ENCODE data around the gene S100A11.

Gene S100A11

DNA sequence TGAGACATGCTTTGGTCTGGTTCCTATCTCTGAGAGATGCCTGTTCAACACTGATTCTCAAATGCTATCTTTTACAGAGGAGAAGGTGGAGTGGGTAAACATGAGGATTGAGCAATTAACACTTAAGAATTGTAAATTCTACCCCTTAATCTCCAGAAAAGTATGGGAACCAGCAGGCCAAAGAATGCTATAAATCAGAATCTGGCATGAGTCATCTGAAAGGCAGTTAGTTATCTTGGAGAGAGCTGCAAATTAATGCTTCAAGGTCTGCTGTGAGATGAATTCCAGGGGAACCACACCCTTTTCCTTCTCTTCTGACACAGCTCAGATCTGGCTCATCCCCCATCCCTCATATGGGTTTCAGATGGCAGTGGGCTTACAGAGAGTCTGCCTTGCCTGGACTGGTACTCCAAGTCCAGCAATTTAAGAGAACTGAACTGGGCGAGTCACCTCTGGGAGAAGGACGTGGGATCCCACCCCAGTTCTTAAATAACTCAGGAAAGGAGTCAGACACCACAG is 48.3 kb downstream of the S100A11 start:
- Histone ChIP-seq H2BK12ac (ENCODE audit: low read length) (peak overlapping the region; percentile 8), H4K91ac (ENCODE audit: low read depth, low read length) (no peak overlapping the region), H2AK5ac (ENCODE audit: low read length) (no peak overlapping the region), H3K27me3 (ENCODE audit: insufficient read depth, low read length) (no peaks in the 10 kb centered on the region), H2BK120ac (ENCODE audit: insufficient read depth, low read length, poor library complexity) (no peak overlapping the region), H3K27ac (ENCODE audit: low read depth, low read length) (peak overlapping the region; percentile 90), H3K23ac (ENCODE audit: low read length) (no peak overlapping the region), H3K79me2 (ENCODE audit: control insufficient read depth, insufficient read depth, low read length, poor library complexity) (peaks cover 17% of the 10 kb centered on the region), H3K36me3 (ENCODE audit: control insufficient read depth in 1 of 2, insufficient read depth in 2 of 2, low read length in 2 of 2) (peaks cover 2 to 25% of the 10 kb centered on the region in 2 experiments), H3K79me1 (ENCODE audit: low read length) (peaks cover 35% of the 10 kb centered on the region), H3K9me3 (ENCODE audit: insufficient read depth, low read depth, low read length) (peaks cover 2% of the 10 kb centered on the region), H3K4me1 (ENCODE audit: control insufficient read depth in 1 of 2, insufficient read depth in 2 of 2, low read length in 2 of 2) (peaks cover 19 to 27% of the 10 kb centered on the region in 2 experiments), H3K14ac (ENCODE audit: low read length) (no peak overlapping the region), H4K12ac (ENCODE audit: low read depth, low read length) (no peak overlapping the region), H3K9ac (ENCODE audit: low read length) (no peak overlapping the region), H2BK5ac (ENCODE audit: low read depth, low read length, poor library complexity) (peak overlapping the region; percentile 31), H3K4me2 (ENCODE audit: low read length) (peak overlapping the region; percentile 78), H3K18ac (ENCODE audit: low read length) (no peak overlapping the region), H3K4me3 (ENCODE audit: low read depth, low read length) (no peak overlapping the region), H4K8ac (ENCODE audit: low read depth, low read length) (no peak overlapping the region), H3K4ac (ENCODE audit: low read depth, low read length) (no peak overlapping the region), H2AFZ (ENCODE audit: insufficient read depth, low read length, poor library complexity) (no peak overlapping the region)
- no CpG with 5 or more reads among the region's 2 CpGs for WGBS (ENCODE audit: extremely low coverage, insufficient coverage, insufficient read length)
- peak; percentile 71 to 93 for DNase-seq

DNA sequence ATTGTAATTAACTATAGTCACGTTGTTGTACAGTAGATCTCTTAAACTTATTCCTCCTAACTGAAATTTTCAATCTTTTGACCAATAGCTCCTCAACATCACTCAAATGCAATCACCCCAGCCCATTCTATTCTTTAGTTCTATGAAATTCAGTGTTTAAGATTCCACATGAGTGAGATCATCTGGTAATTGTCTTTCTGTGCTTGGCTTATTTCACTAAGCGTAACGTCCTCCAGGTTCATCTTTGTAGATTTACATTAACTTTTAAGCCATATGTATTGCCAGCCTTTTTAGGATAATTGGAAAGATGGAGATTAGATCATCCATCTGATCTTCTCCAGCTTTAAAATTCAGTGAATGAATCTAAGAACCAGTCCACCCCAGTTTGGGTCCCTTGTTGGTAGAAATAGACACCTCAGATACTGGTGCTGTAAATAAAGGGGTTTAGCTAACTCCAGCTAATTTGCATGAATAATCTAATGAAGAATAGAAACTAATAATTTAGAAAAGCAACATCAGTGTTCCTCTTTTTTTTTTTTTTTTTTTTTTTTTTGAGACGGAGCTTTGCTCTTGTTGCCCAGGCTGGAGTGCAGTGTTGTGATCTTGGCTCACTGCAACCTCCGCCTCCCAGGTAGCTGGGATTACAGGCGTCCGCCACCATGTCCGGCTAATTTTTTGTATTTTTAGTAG is 50.2 kb downstream of the S100A11 start:
- peak in 1 of 2 donors; percentile 29 for DNase-seq
- Histone ChIP-seq H3K4me3 (ENCODE audit: low read depth, low read length) (no peak overlapping the region), H4K91ac (ENCODE audit: low read depth, low read length) (peak overlapping the region; percentile 29), H3K27me3 (ENCODE audit: insufficient read depth, low read length) (no peaks in the 10 kb centered on the region), H2AFZ (ENCODE audit: insufficient read depth, low read length, poor library complexity) (no peak overlapping the region), H3K4me1 (ENCODE audit: control insufficient read depth in 1 of 2, insufficient read depth in 2 of 2, low read length in 2 of 2) (peaks cover 19% of the 10 kb centered on the region in 2 experiments), H2BK12ac (ENCODE audit: low read length) (no peak overlapping the region), H3K79me1 (ENCODE audit: low read length) (peaks cover 20% of the 10 kb centered on the region), H2BK120ac (ENCODE audit: insufficient read depth, low read length, poor library complexity) (no peak overlapping the region), H2AK5ac (ENCODE audit: low read length) (no peak overlapping the region), H4K12ac (ENCODE audit: low read depth, low read length) (no peak overlapping the region), H3K14ac (ENCODE audit: low read length) (no peak overlapping the region), H4K8ac (ENCODE audit: low read depth, low read length) (no peak overlapping the region), H3K4me2 (ENCODE audit: low read length) (no peak overlapping the region), H3K18ac (ENCODE audit: low read length) (no peak overlapping the region), H2BK5ac (ENCODE audit: low read depth, low read length, poor library complexity) (peak overlapping the region; percentile 22), H3K23ac (ENCODE audit: low read length) (no peak overlapping the region), H3K9me3 (ENCODE audit: insufficient read depth, low read depth, low read length) (no peaks in the 10 kb centered on the region), H3K27ac (ENCODE audit: low read depth, low read length) (peak overlapping the region; percentile 11), H3K36me3 (ENCODE audit: control insufficient read depth in 1 of 2, insufficient read depth in 2 of 2, low read length in 2 of 2) (peaks cover 4 to 35% of the 10 kb centered on the region in 2 experiments), H3K79me2 (ENCODE audit: control insufficient read depth, insufficient read depth, low read length, poor library complexity) (peaks cover 8% of the 10 kb centered on the region), H3K4ac (ENCODE audit: low read depth, low read length) (no peak overlapping the region), H3K9ac (ENCODE audit: low read length) (no peak overlapping the region)
- no CpG with 5 or more reads among the region's 8 CpGs for WGBS (ENCODE audit: extremely low coverage, insufficient coverage, insufficient read length)

DNA sequence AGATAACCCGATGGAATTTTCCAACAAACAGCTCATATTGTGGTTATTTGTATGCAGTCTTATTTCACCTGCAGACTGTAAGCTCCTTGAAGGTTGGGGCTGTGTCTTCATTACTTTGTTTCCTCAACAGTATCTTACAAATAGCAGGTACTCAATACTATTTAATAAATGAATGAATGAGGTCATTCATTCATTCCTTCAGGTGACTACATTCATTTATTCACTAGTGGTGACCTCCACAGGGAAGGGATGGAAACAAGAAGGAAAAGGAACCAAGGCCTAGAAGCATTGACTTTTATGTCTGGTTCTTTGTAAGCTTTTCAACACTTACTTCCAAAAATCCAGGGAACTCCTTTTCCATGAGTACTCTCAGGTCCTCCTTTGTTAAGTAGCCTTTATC is 51.0 kb downstream of the S100A11 start:
- no peak overlapping the region for H2BK12ac ChIP-seq (ENCODE audit: low read length)
- H3K36me3 ChIP-seq (ENCODE audit: control insufficient read depth in 1 of 2, insufficient read depth in 2 of 2, low read length in 2 of 2), result peaks cover 6 to 39% of the 10 kb centered on the region in 2 experiments
- no peak overlapping the region for H3K4me2 ChIP-seq (ENCODE audit: low read length)
- H2BK5ac ChIP-seq (ENCODE audit: low read depth, low read length, poor library complexity), result no peak overlapping the region
- H3K23ac ChIP-seq (ENCODE audit: low read length), result no peak overlapping the region
- H3K79me2 ChIP-seq (ENCODE audit: control insufficient read depth, insufficient read depth, low read length, poor library complexity), result peaks cover 6% of the 10 kb centered on the region
- WGBS (ENCODE audit: extremely low coverage, insufficient coverage, insufficient read length), result no CpG with 5 or more reads among the region's 1 CpG
- H4K12ac ChIP-seq (ENCODE audit: low read depth, low read length), result no peak overlapping the region
- no peak overlapping the region for H4K8ac ChIP-seq (ENCODE audit: low read depth, low read length)
- no peak overlapping the region for H3K27ac ChIP-seq (ENCODE audit: low read depth, low read length)
- H3K18ac ChIP-seq (ENCODE audit: low read length), result no peak overlapping the region
- H2BK120ac ChIP-seq (ENCODE audit: insufficient read depth, low read length, poor library complexity), result no peak overlapping the region
- peaks cover 18 to 19% of the 10 kb centered on the region in 2 experiments for H3K4me1 ChIP-seq (ENCODE audit: control insufficient read depth in 1 of 2, insufficient read depth in 2 of 2, low read length in 2 of 2)
- peaks cover 18% of the 10 kb centered on the region for H3K79me1 ChIP-seq (ENCODE audit: low read length)
- no peak overlapping the region for H4K91ac ChIP-seq (ENCODE audit: low read depth, low read length)
- no peak overlapping the region for H3K4ac ChIP-seq (ENCODE audit: low read depth, low read length)
- H2AFZ ChIP-seq (ENCODE audit: insufficient read depth, low read length, poor library complexity), result no peak overlapping the region
- no peaks in the 10 kb centered on the region for H3K9me3 ChIP-seq (ENCODE audit: insufficient read depth, low read depth, low read length)
- H3K14ac ChIP-seq (ENCODE audit: low read length), result no peak overlapping the region
- no peak overlapping the region for H3K9ac ChIP-seq (ENCODE audit: low read length)
- H3K27me3 ChIP-seq (ENCODE audit: insufficient read depth, low read length), result no peaks in the 10 kb centered on the region
- no peak overlapping the region for H2AK5ac ChIP-seq (ENCODE audit: low read length)
- H3K4me3 ChIP-seq (ENCODE audit: low read depth, low read length), result no peak overlapping the region
- DNase-seq, result no peak

DNA sequence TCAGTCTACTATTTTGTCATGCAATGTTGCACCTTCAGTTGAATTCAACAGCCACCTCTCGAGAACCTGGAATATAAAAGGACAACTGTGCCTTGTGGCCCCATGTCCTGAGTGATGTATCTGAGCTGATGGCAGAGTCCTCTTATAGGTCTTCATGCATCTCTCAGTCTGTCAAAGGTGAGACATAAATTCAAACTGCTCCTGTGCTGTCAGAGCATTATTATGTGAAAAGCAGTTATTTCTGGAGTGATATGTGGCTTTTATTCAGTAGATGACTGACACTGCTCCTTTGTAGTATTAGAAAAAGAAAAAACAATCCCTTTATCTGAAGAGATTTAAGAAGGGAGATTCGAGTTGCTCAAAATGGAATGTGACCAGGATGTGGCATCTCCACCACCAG is 51.5 kb downstream of the S100A11 start:
- Histone ChIP-seq H3K27me3 (ENCODE audit: insufficient read depth, low read length) (no peaks in the 10 kb centered on the region), H2AFZ (ENCODE audit: insufficient read depth, low read length, poor library complexity) (no peak overlapping the region)
- WGBS (ENCODE audit: extremely low coverage, insufficient coverage, insufficient read length), result no CpG with 5 or more reads among the region's 2 CpGs

More for the DNA sequence above, 51.5 kb downstream of the S100A11 start:
- H3K27ac ChIP-seq (ENCODE audit: low read depth, low read length), result no peak overlapping the region
- no peak overlapping the region for H4K91ac ChIP-seq (ENCODE audit: low read depth, low read length)
- H4K12ac ChIP-seq (ENCODE audit: low read depth, low read length), result no peak overlapping the region
- H3K9ac ChIP-seq (ENCODE audit: low read length), result no peak overlapping the region
- no peak overlapping the region for H3K18ac ChIP-seq (ENCODE audit: low read length)
- no peak for DNase-seq
- H3K79me2 ChIP-seq (ENCODE audit: control insufficient read depth, insufficient read depth, low read length, poor library complexity), result peaks cover 4% of the 10 kb centered on the region
- no peak overlapping the region for H3K4ac ChIP-seq (ENCODE audit: low read depth, low read length)
- no peak overlapping the region for H2BK12ac ChIP-seq (ENCODE audit: low read length)
- H3K4me3 ChIP-seq (ENCODE audit: low read depth, low read length), result no peak overlapping the region
- H3K23ac ChIP-seq (ENCODE audit: low read length), result no peak overlapping the region
- no peak overlapping the region for H3K14ac ChIP-seq (ENCODE audit: low read length)
- no peak overlapping the region for H3K4me2 ChIP-seq (ENCODE audit: low read length)
- no peaks in the 10 kb centered on the region for H3K9me3 ChIP-seq (ENCODE audit: insufficient read depth, low read depth, low read length)
- H2BK120ac ChIP-seq (ENCODE audit: insufficient read depth, low read length, poor library complexity), result no peak overlapping the region
- peaks cover 14% of the 10 kb centered on the region for H3K79me1 ChIP-seq (ENCODE audit: low read length)
- no peak overlapping the region for H4K8ac ChIP-seq (ENCODE audit: low read depth, low read length)
- H3K4me1 ChIP-seq (ENCODE audit: control insufficient read depth in 1 of 2, insufficient read depth in 2 of 2, low read length in 2 of 2), result peaks cover 14 to 18% of the 10 kb centered on the region in 2 experiments
- peaks cover 6 to 40% of the 10 kb centered on the region in 2 experiments for H3K36me3 ChIP-seq (ENCODE audit: control insufficient read depth in 1 of 2, insufficient read depth in 2 of 2, low read length in 2 of 2)
- no peak overlapping the region for H2AK5ac ChIP-seq (ENCODE audit: low read length)
- H2BK5ac ChIP-seq (ENCODE audit: low read depth, low read length, poor library complexity), result no peak overlapping the region

Data from trophoblast cell (in vitro differentiated cells and primary cell).